ENCODE results near the gene PGGHG.

The PGGHG gene

DNA sequence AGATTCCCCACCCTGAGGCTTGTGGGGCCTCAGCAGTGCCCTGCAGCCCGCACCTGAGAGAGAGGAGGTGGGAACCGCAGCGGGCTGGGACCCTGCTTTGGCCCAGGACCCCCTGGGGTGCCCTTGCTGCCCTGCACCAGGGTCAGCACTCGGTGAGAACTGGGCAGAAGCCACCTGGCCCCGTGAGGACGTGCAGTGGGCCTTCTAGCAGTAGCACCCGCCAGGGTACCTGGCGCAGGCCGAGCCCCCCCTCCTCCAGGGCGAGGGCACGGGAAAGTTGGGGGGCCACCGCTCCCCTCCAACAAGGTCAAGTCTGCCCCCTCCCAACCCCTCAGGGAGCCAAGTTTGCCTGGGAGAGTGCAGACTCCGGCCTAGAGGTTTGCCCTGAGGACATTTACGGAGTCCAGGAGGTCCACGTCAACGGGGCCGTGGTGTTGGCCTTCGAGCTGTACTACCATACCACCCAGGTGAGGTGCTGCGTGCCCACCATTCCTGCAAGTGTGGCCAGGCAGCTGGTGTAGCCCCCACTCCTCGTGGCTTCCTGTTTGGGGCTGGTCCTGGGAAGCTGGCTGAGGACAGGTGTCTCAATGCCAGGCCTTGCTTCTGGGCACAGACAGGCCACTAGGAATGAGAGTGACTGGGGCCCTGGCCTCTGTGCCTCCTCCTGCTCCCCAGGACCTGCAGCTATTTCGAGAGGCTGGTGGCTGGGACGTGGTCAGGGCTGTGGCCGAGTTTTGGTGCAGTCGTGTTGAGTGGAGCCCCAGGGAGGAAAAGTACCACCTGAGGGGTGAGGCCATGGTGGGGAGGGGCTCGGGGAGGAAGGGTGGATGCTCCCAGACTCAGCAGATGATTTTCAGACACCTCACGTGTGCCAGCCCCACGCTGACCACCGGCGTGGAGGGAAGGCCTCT, 3.5 kb downstream of the PGGHG start:
- Histone ChIP-seq H3K4me1 (ENCODE audit: control insufficient read depth in 1 of 2, insufficient read depth in 2 of 2, low read length in 2 of 2) (peaks cover 10 to 25% of the 10 kb centered on the region in 2 donors), H3K9me3 (ENCODE audit: control insufficient read depth in 1 of 2, low read length in 2 of 2) (no peaks in the 10 kb centered on the region), H3K27me3 (ENCODE audit: control insufficient read depth in 1 of 2, insufficient read depth in 2 of 2, low read length in 2 of 2) (no peaks in the 10 kb centered on the region), H3K9ac (ENCODE audit: low read depth in 1 of 2, low read length in 2 of 2) (no peak overlapping the region), H3K4me3 (ENCODE audit: low read depth in 1 of 2, low read length in 2 of 2) (no peak overlapping the region), H3K36me3 (ENCODE audit: control insufficient read depth in 1 of 2, insufficient read depth in 2 of 2, low read length in 2 of 2) (peaks cover 0 to 35% of the 10 kb centered on the region in 2 donors), H3K27ac (ENCODE audit: low read depth, low read length) (no peak overlapping the region)

DNA sequence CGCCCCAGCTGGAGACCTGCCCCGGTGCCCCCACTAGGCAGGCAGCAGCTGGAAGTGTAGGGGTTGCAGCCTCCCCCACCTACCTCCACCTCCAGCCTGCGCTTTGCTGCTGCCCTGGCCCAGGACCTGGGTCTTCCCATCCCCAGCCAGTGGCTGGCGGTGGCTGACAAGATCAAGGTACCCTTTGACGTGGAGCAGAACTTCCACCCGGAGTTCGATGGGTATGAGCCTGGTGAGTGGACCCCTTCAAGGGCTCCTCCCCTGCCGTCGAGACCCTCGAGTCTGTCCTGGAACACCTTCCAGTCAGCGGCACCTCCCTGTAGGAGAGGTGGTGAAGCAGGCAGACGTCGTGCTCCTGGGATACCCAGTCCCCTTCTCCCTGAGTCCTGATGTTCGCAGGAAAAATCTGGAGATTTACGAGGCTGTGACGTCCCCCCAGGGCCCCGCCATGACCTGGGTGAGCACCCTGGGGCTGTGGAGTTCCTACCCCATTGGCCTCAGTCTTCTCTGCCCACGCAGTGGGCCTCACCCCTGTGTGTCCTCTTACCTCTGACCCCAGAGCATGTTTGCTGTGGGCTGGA, 4.4 kb downstream of the PGGHG start:
- Histone ChIP-seq H3K27ac (ENCODE audit: low read depth, low read length) (no peak overlapping the region), H3K4me3 (ENCODE audit: low read depth in 1 of 2, low read length in 2 of 2) (no peak overlapping the region), H3K4me1 (ENCODE audit: control insufficient read depth in 1 of 2, insufficient read depth in 2 of 2, low read length in 2 of 2) (peaks cover 10 to 26% of the 10 kb centered on the region in 2 donors), H3K9me3 (ENCODE audit: control insufficient read depth in 1 of 2, low read length in 2 of 2) (no peaks in the 10 kb centered on the region), H3K27me3 (ENCODE audit: control insufficient read depth in 1 of 2, insufficient read depth in 2 of 2, low read length in 2 of 2) (peaks cover 0 to 8% of the 10 kb centered on the region in 2 donors), H3K9ac (ENCODE audit: low read depth in 1 of 2, low read length in 2 of 2) (no peak overlapping the region), H3K36me3 (ENCODE audit: control insufficient read depth in 1 of 2, insufficient read depth in 2 of 2, low read length in 2 of 2) (peaks cover 0 to 35% of the 10 kb centered on the region in 2 donors)

DNA sequence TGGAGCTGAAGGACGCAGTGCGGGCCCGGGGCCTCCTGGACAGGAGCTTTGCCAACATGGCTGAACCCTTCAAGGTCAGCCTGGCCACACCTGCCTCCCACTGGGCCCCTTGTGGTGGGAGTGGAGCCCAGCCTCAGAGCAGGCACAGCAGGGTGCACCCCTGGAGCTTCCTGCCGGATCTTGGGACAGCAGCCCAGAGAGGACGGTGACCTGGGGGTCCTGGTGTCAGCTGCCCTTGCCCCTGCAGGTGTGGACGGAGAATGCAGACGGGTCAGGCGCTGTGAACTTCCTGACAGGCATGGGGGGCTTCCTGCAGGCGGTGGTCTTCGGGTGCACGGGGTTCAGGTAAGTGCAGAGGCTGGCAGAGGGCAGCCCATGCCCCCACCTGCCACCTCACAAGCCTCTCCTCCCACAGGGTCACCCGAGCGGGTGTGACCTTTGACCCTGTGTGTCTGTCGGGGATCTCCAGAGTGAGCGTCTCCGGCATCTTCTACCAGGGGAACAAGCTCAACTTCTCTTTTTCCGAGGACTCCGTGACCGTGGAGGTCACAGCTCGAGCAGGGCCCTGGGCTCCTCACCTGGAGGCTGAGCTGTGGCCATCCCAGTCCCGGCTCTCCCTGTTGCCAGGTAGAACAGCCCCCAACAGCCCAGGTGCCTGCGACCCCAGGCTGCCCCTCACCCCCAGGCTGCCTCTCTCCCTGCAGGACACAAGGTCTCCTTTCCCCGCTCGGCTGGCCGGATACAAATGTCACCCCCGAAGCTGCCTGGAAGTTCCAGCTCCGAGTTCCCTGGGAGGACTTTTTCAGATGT, 5.1 kb downstream of the PGGHG start:
- no peaks in the 10 kb centered on the region for H3K9me3 ChIP-seq (ENCODE audit: control insufficient read depth in 1 of 2, low read length in 2 of 2)
- H3K36me3 ChIP-seq (ENCODE audit: control insufficient read depth in 1 of 2, insufficient read depth in 2 of 2, low read length in 2 of 2), result peaks cover 0 to 35% of the 10 kb centered on the region in 2 donors
- no peak overlapping the region for H3K27ac ChIP-seq (ENCODE audit: low read depth, low read length)
- H3K27me3 ChIP-seq (ENCODE audit: control insufficient read depth in 1 of 2, insufficient read depth in 2 of 2, low read length in 2 of 2), result peaks cover 0 to 8% of the 10 kb centered on the region in 2 donors
- no peak overlapping the region for H3K9ac ChIP-seq (ENCODE audit: low read depth in 1 of 2, low read length in 2 of 2)
- peaks cover 10 to 27% of the 10 kb centered on the region in 2 donors for H3K4me1 ChIP-seq (ENCODE audit: control insufficient read depth in 1 of 2, insufficient read depth in 2 of 2, low read length in 2 of 2)
- no peak overlapping the region for H3K4me3 ChIP-seq (ENCODE audit: low read depth in 1 of 2, low read length in 2 of 2)

DNA sequence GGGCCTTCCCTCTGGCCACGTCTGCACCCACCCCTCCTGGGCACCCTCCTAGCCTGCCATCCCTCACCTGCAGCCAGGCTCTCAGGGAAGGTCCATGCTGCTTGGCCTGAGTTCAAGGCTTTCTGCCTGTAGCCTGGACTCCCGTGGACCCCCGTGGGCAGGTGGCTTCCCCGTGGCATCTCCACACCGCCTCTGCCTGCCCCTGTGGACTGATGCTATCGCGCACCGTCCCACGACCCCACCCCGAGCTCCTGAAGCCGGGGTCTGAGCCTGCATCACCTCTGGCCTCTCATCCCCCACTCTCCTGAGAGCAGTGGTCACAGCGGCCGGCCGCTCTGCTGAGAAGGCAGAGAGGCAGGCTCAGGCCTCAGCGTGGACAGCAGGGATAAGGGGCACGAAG, 5.9 kb downstream of the PGGHG start:
- Histone ChIP-seq H3K27me3 (ENCODE audit: control insufficient read depth in 1 of 2, insufficient read depth in 2 of 2, low read length in 2 of 2) (peaks cover 2 to 10% of the 10 kb centered on the region in 2 donors), H3K4me3 (ENCODE audit: low read depth in 1 of 2, low read length in 2 of 2) (no peak overlapping the region), H3K36me3 (ENCODE audit: control insufficient read depth in 1 of 2, insufficient read depth in 2 of 2, low read length in 2 of 2) (peaks cover 0 to 35% of the 10 kb centered on the region in 2 donors), H3K9me3 (ENCODE audit: control insufficient read depth in 1 of 2, low read length in 2 of 2) (no peaks in the 10 kb centered on the region), H3K27ac (ENCODE audit: low read depth, low read length) (no peak overlapping the region), H3K9ac (ENCODE audit: low read depth in 1 of 2, low read length in 2 of 2) (no peak overlapping the region), H3K4me1 (ENCODE audit: control insufficient read depth in 1 of 2, insufficient read depth in 2 of 2, low read length in 2 of 2) (peaks cover 10 to 22% of the 10 kb centered on the region in 2 donors)

DNA sequence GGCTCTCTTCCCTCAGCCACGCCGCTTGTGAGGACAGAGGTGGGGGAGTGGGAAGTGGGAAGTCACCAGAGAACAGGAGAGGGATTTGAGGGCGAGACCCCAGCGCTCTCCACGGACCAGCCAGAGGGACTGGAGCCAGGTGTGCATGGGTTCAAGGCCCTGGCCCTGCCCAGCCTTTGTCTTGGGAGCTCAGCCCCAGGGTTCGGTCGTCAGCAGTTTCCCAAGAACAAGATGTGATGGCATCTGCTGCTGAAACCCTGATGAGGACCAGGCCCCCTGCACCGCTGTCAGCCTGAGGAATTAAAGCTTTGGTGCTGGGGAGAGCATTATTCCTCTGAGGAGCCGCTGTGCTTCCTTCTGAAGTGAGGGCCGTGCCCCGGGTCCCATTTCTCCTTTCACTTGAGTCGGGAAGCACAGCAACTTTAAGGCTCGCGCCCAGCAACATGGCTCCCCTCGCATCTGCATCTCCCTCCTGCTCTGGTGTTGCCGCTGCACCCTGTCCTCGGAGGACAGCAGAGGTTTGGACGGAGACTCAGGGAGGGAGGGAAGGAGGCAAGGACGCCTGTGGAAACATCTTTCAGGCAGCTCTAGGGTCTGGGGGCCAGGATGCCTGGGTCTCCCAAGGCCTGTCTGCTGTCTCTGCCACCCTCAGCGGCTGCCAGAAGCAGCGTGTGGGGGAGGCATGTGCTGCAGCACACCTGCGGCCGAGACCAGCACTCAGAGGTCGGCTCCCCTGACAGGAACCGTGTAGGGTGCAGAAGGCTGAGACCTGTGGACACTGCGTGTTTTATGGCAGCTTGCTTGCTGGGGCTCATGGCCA, 6.6 kb downstream of the PGGHG start:
- Histone ChIP-seq H3K27me3 (ENCODE audit: control insufficient read depth in 1 of 2, insufficient read depth in 2 of 2, low read length in 2 of 2) (peaks cover 9 to 17% of the 10 kb centered on the region in 2 donors), H3K9me3 (ENCODE audit: control insufficient read depth in 1 of 2, low read length in 2 of 2) (no peaks in the 10 kb centered on the region), H3K9ac (ENCODE audit: low read depth in 1 of 2, low read length in 2 of 2) (no peak overlapping the region), H3K36me3 (ENCODE audit: control insufficient read depth in 1 of 2, insufficient read depth in 2 of 2, low read length in 2 of 2) (peaks cover 0 to 35% of the 10 kb centered on the region in 2 donors), H3K4me1 (ENCODE audit: control insufficient read depth in 1 of 2, insufficient read depth in 2 of 2, low read length in 2 of 2) (peaks cover 13 to 26% of the 10 kb centered on the region in 2 donors), H3K27ac (ENCODE audit: low read depth, low read length) (no peak overlapping the region), H3K4me3 (ENCODE audit: low read depth in 1 of 2, low read length in 2 of 2) (no peak overlapping the region)

DNA sequence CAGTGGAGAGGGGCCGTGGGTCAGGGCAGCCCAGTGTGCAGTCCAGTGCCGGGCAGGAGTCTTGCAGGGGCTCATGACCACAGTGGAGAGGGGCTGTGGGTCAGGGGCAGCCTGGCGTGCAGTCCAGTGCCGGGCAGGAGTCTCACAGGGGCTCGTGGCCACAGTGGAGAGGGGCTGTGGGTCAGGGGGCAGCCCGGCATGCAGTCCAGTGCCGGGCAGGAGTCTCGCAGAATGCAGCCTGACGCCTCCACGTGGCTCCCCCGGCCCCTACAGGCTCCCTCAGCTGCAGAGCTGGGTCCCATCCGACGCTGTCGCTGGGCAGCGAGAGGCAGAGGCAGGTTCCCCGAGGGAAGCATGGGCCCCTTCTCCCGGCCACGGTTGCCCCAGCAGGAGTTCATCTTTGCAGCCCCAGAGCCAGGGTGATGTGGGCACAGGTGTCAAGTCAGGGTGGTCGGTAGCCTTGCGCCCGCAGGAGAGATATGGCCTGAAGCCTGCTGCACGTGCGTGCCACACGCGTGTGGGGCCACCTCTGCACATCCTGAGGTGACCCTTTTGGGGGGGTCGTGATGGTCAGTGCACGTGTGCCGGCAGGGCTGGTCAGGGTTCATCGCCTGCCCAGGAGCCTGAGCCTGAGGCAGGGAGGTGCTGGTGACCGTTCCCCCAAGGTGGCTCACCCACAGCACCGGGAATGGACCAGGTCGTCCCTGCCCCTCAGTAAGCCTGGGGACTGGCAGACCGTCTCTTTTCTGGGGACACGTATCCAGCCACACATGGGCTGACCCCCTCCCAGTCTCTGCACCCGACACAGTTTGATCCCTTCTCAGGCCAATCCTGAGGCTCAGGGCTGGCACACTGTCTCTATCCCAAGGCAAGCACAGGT, 7.5 kb downstream of the PGGHG start:
- peaks cover 0 to 29% of the 10 kb centered on the region in 2 donors for H3K36me3 ChIP-seq (ENCODE audit: control insufficient read depth in 1 of 2, insufficient read depth in 2 of 2, low read length in 2 of 2)
- H3K4me3 ChIP-seq (ENCODE audit: low read depth in 1 of 2, low read length in 2 of 2), result no peak overlapping the region
- H3K27ac ChIP-seq (ENCODE audit: low read depth, low read length), result no peak overlapping the region
- H3K9me3 ChIP-seq (ENCODE audit: control insufficient read depth in 1 of 2, low read length in 2 of 2), result no peaks in the 10 kb centered on the region
- H3K4me1 ChIP-seq (ENCODE audit: control insufficient read depth in 1 of 2, insufficient read depth in 2 of 2, low read length in 2 of 2), result peaks cover 14 to 26% of the 10 kb centered on the region in 2 donors
- H3K9ac ChIP-seq (ENCODE audit: low read depth in 1 of 2, low read length in 2 of 2), result no peak overlapping the region
- peaks cover 9 to 19% of the 10 kb centered on the region in 2 donors for H3K27me3 ChIP-seq (ENCODE audit: control insufficient read depth in 1 of 2, insufficient read depth in 2 of 2, low read length in 2 of 2)

DNA sequence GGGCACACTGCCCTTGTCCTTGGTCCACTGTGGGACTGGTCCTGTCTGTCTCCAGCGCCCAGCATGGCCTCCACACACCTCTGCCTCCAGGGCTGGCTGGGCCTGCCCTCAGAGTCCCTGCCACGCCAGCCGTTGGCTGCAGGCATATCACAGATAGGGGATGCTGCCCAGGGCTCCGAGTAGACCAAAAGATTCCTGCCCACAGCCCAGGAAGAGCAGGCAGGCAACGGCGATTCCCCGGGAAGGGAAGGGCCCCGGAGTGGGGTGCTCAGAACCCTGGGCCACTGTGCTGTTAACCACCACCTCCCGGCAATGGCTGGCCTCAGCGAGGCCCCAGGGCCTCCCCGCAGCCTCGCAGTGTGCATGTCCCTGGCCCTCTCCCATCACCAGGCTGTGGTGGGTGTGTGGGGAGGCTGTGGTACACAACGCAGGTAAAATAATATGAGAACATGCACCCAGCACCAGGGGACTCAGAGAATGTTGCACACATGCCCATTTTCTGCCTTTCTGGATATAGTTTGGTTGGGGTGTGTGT, 8.2 kb downstream of the PGGHG start:
- peaks cover 14 to 26% of the 10 kb centered on the region in 2 donors for H3K4me1 ChIP-seq (ENCODE audit: control insufficient read depth in 1 of 2, insufficient read depth in 2 of 2, low read length in 2 of 2)

DNA sequence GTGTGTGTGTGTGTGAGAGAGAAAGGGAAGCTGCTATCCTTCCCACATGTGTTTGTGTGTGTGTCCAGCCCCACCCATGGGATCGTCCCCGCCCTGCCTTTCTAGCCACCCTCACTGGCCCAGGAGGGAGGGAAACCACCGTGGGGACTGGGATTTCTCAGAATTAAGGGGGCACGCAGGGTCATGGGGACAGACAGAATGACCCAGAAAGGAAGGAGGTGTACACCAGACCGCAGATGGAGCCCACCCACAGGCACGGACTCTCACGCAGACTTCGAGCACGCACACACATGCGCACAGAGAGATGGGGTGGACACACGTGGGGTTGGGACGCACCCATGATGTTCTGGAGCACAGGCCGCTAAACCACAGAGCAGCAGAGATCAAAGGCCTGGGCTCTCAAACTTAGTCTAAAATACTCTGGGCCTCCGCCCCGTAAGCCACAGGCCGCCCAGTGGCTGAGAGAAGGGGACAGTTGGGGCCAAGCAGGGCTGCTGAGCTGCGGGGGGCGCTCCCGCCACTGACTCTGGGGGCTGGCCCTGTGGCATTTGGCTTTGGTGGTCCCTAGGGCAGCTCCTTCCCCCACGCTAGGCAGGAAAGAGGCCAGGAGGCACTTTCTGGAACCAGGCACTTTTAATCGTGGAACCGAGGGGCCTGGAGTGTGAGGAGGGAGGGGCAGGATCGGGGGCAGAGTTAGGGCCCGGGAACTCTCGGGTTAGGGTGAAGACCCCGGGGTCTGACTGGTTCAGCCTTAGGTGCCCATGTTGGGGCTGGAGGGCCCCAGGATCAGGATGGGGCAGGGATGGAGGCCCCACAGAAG, 8.9 kb downstream of the PGGHG start:
- H3K9ac ChIP-seq (ENCODE audit: low read depth in 1 of 2, low read length in 2 of 2), result no peak overlapping the region
- H3K36me3 ChIP-seq (ENCODE audit: control insufficient read depth in 1 of 2, insufficient read depth in 2 of 2, low read length in 2 of 2), result peaks cover 0 to 16% of the 10 kb centered on the region in 2 donors
- H3K27ac ChIP-seq (ENCODE audit: low read depth, low read length), result no peak overlapping the region
- H3K4me3 ChIP-seq (ENCODE audit: low read depth in 1 of 2, low read length in 2 of 2), result no peak overlapping the region
- peaks cover 9 to 19% of the 10 kb centered on the region in 2 donors for H3K27me3 ChIP-seq (ENCODE audit: control insufficient read depth in 1 of 2, insufficient read depth in 2 of 2, low read length in 2 of 2)
- H3K9me3 ChIP-seq (ENCODE audit: control insufficient read depth in 1 of 2, low read length in 2 of 2), result no peaks in the 10 kb centered on the region
- H3K4me1 ChIP-seq (ENCODE audit: control insufficient read depth in 1 of 2, insufficient read depth in 2 of 2, low read length in 2 of 2), result peaks cover 14 to 26% of the 10 kb centered on the region in 2 donors

More for the DNA sequence above, 8.2 kb downstream of the PGGHG start:
- Histone ChIP-seq H3K36me3 (ENCODE audit: control insufficient read depth in 1 of 2, insufficient read depth in 2 of 2, low read length in 2 of 2) (peaks cover 0 to 22% of the 10 kb centered on the region in 2 donors), H3K27ac (ENCODE audit: low read depth, low read length) (no peak overlapping the region), H3K9ac (ENCODE audit: low read depth in 1 of 2, low read length in 2 of 2) (no peak overlapping the region), H3K27me3 (ENCODE audit: control insufficient read depth in 1 of 2, insufficient read depth in 2 of 2, low read length in 2 of 2) (peaks cover 9 to 19% of the 10 kb centered on the region in 2 donors), H3K4me3 (ENCODE audit: low read depth in 1 of 2, low read length in 2 of 2) (no peak overlapping the region), H3K9me3 (ENCODE audit: control insufficient read depth in 1 of 2, low read length in 2 of 2) (no peaks in the 10 kb centered on the region)

All from duodenal mucosa (tissue), 2 donors.